HG03025 (cell line): Measurements from ENCODE around the gene BLNK.
"Not testable (repeated sequence)": the region's sequence is repeated elsewhere in the genome, so short reads cannot be mapped to it uniquely, and the experiment has no call there.

Experiments
- ATAC-seq: cut with Tn5 transposase; IDR thresholded peaks from one replicate; pipeline ENCODE4 v1.9.1; 2021; ENCODE audit warnings: mild to moderate bottlenecking, moderate library complexity; ENCODE audit not compliant: unreplicated experiment, low FRiP score

The BLNK gene

DNA sequence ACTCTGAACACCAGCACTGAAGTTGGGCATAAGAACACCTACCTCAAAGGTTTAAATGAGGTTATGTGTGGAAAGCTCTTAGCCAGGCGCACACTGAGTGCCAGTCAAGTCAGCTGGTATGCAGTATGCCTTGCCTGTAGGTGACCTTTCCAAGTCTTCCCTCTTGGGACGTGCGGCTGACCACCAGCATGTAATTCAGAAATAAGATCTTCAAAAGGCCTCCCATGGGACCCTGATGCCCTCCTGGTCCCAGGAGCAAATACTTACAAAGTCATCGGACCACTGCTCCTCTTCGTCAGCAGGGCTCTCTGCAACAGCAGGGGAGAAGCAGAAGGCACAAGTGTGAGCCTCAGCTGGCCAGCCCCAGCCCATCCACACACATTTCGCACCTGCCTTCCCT lies 40.8 kb downstream of the BLNK start:
- no peak for ATAC-seq

DNA sequence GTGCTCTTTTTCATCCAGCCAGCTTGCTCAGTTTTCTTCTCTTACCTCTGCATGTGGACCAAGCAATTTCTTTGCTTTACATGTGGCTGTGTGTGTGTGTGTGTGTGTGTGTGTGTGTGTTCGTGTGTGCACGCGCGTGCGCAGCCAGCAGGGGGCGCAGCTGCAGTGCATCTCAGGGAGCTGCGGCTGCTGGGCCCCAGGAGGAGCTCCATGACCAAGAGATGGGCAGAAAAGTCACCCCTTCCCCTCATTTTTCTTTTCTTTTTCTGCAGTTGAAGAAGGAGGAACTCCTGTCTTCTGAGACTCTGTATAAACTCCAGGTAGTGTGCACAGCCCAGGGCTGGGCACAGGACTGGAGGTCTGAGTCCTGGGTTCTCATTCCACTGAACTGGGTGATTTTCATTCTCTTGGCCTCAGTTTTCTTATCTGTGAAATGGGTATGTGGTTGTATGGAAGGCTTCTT lies 41.8 kb downstream of the BLNK start:
- no peak for ATAC-seq

DNA sequence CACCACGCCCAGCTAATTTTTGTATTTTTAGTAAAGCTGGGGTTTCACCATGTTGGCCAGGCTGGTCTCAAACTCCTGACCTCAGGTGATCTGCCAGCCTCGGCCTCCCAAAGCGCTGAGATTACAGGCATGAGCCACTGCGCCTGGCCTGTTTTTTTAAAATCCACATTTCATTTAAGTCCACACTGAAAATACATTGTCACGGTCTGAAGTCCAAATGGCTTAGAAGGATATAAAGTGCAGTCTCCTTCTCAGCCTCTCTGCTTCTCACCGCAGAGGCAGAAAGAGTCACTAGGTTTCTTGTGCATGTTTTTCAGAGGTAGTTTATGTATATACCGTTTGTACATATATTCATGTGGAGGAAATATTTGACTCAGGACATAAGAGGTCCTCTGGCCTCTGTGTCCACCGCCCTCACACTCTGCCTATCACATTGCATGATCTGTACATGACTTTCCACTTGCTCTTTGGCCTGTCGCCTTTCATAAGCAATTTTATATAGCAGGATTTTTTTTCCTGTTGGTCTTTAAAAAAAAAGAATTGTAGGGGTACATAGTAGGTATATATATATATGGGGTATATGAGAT lies 42.9 kb downstream of the BLNK start:
- ATAC-seq: no peak

DNA sequence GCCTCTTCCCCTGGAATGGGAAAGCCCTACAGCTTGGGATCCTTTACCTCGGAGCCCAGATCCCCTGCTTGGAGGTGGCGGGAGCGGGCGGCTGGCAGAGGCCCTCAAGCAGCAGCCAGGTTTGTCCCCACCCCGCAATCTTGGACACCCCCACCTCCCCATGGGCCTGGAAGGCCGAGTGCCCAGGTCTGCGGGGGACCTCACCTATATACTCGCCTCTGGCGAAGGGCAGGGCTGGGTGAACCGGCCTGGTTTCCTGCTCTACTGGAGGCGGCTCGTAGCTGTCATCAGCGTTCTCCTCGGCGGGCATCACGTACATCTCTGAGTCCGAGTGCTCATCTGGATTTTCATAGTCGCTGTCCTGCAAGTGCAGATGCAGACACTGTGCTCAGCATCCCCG lies 44.2 kb downstream of the BLNK start:
- ATAC-seq: no peak

DNA sequence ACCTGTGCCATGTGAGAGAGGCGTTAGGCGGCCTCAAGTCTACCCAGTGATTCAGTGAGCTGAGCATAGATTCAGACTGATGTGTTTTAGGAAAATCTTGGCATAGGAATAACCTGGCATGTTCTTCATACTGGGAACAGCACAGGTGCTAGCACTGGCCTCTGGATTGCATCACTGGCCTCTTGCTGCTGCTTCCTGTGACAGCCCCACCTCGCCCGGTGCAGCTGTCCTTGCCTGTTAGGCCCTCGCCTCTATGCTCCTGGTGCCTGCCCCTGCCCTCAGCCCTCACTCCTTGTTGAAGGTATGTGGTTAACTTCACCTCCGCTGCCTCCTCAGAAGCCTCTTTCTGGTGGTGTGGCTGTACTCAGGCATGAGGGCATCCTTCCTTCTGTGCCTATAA lies 46.2 kb downstream of the BLNK start:
- ATAC-seq: no peak

DNA sequence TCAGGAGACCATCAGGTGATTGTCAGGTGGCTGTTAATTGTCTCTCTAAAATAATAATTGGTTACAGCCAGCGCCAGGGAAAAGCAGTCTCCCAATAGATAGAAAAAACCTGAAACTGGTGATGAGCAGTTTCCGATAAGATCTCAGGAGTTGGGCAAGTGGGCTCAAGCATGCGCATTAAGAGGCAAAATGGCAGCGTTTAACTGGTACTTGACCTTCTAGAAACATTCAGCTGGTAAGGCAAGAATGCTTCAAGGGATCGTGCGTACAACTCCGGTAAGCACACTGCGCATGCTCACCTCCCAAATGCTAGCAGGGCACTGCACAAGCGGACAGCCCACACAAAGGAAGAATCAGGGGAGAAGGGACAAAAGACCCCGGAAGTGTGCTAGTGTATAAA lies 48.5 kb downstream of the BLNK start:
- ATAC-seq: no peak

DNA sequence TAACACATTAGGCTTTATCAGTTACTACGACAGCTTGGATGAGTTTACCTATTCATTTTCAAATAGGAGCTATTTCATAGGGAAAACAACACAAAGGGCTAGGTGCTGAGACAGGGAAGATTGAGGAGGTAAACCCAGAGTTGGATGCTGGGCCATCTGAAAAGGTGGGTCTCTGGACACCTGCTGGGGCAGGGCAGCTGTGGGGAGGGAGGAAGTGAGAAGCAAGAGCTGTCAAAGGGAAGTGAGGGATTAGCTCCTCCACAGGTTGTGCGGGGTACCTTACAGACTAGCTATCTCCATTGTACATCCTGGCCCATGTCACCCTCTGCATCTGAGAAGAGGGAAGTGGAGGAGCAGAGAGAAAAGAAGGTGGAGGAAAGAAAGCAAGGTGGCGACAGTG lies 48.9 kb downstream of the BLNK start:
- no peak for ATAC-seq

DNA sequence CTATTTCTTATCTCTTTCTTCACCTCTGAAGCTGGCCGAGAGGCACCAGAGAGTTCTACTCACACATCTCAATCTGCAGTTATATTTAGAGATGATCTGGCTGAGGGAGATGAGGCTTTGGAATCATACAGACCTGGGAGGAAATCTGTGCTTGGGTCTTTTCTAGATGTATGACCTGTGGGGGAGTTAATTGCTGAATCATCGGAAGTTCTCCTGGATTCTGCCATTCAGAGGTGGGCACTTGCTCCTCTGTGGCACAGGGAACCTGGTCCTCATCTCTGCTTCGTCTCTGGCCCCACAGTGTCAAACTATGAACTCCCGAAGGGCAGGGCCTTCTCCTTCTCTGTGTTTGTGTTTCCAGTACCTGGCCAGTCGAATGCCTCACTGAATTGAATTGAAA lies 52.5 kb downstream of the BLNK start:
- ATAC-seq: no peak

DNA sequence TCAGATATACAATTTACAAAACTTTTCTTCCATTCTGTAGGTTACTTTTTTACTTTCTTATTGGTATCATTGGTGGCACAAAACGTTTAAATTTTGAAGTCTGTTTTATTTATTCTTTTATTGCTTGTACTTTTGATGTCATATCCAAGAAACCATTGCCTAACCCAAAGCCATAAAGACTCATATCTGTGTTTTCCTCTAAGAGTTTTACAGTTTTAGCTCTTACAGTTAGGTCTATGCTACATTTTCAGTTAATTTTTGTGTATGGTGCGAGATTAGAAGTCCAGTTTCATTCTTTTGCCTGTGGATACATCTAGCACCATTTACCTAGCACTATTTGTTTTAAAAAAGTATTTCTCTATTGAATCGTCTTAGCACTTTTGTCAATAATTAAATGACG lies 53.7 kb downstream of the BLNK start:
- ATAC-seq: no peak

DNA sequence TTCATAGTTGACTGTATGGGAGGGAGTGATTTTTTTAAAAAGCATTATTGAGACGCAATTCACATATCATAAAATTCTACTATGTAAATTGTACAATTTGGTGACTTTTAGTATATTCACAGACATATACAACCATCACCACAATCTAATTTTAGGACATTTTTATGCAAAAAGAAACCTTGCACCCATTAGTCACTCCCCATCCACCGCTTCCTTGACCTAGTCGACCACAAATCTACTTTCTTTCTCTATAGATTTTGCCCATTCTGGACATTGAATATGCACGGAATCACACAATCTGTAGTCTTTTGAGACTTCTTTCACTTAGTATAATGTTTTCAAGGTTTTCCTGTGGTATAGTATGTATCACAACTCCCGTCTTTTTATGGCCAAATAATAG lies 54.6 kb downstream of the BLNK start:
- ATAC-seq: no peak

DNA sequence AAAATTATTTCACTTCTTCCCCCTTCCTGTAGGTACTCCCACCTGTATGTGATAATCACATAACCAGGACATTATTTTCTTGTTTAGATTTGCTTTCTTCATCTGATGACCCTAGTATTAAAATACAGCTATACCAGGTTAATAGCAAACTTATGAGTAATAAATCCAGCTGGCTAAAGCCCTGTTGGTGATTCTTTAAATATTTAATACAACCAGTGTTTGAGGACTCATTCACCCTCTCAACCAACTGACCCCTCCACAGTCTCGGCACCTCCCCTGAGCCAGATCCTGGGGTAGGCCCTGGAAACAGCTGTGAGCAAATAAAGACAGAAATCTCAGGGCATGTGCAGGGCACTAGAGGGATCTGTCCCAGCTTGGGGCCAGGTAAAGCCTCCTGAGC lies 58.5 kb downstream of the BLNK start:
- no peak for ATAC-seq

DNA sequence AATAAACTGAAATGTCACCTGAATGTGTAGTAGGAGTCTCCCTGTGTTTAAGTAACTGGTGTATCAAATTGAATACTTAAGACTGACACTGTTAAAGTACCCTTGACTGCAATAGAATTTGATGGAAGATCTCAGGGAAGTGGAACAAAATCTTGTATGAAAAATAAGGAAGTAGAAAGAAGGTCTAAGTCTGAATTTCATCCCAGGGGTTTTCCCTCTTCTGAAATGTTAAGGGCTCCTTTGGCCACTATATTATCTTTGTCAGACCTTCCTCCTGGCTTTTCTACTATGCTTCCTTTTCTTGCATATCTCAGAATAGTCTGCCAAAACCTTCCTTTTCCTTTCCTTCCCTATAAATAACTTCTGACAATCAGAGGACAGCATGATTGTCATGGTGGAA lies 59.6 kb downstream of the BLNK start:
- ATAC-seq: no peak

DNA sequence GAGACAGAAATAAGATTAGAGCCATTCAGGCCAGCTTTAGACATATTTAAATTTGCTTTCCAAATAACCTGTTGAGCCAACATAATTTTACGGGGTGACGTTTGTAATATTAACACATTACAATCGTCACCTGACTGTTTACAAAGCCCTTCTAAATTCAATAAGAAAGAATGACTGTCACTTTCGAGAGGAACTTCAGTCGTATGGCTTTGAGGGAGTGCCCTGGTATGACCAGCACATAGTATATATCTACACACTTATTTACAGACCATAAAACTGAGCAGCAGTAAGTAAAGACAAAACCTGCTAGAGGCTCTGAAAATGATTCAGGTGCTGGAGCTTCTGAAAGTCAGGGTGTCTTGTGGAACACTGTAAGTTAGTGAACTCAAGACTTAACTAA lies 62.4 kb downstream of the BLNK start:
- no peak for ATAC-seq

DNA sequence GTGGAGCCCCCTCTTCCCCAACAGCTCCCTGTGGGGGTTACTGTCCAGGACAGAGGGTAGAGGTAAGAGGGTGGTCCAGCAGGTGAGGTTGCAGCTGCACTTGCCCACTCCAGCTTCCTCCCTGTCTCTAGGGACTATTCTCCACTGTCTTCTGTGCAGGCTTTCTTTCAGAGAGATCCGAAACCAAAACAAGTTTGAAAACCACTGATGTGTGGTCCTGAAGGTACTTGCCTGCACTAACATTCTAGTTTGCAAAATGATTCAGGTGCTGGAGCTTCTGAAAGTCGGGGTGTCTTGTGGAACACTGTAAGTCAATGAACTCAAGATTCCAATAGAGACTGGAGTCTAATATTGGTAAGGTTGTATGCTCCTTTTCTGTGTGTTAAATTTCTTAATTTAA lies 63.1 kb downstream of the BLNK start:
- ATAC-seq: peak; percentile 54

DNA sequence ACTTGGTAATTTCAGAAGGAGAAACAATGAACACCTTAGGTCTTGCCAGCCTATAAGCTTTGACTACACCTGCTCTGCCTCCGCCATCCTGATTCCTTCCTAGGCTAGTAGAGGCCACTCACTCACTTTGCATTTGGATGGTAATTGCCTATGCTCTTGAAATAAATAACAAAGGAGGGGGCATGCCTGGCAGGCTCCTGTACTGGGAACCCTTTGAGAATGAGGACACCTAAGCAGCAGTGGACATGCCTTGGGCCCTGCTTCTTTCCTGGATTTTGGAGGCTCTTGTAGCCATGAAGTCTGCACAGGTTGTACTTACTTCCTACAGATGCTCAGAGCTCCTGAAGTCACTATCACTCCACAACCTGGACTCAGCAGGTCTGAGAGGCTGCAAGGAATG lies 65.8 kb downstream of the BLNK start:
- no peak for ATAC-seq

DNA sequence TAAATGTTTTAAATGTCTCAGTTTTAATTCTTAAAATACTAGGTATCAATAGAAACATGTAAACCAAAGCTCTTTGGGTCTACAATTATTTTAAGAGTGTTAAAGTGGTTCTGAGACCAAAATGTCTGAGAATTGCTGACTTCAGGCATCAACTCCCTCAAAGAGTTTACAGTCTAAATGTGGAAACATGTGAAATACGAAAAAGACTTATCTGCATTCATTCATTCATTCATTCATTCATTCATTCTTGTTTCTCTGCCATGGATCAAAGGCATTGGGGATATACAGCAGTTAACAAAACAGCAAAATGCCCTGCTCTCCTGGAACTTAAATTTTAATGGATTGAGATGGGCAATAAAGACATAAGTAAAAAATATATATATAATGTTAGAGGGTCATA lies 69.8 kb downstream of the BLNK start:
- no peak for ATAC-seq

DNA sequence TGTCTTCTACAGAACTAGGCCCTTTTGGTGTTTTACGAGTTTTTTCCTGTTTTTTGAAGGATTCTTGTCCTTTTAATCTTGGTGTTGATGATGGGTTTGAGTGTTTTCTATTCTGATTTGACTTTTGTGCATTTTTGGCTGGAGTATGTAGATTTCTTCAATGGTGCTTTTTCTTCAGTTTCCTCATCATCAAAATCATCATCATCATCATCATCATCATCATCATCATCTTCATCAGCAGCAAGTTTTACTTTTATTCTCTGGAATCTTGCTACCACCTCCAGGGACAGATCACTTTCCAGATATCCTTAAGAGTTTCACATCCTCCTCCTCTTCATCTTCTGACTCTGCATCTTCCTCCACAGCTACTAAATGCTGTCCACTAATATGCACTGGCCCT lies 81.9 kb downstream of the BLNK start:
- not testable (repeated sequence) for ATAC-seq

DNA sequence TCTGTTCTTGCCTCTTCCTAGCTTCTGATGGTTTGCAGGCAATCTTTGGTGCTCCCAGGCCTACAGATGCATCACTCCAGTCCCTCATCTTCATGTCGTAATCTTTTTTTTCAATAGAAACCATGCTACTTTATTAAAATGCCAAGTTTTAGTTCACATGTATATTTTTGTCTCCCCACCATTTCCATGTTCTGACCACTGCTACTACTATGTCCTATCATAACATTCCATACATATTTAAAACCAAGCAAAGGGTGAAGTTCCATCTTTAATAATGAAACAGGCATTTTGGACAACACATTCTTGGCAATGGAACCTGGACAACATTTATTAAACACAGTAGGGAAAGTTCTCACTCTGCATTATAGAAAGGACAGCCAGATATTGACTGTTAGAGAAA lies 82.5 kb downstream of the BLNK start:
- ATAC-seq: no peak

DNA sequence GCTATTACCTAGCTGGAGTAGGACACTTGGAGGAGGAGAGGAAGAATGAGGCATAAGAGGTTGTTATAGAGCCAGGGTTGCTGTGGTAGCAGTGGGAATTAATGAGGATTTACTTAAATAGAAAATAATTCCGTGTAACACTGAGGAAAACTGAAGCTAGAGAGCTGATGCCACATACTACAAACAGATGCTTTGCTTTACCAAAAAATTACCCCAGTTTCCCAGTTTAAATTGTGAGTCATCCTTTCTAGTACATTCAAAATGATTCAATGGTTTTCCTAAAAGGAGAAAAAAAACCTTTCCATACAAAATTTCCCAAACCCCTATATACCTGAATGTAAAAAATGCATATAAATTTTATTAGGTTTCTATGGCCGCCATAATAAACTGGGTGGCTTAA lies 82.9 kb downstream of the BLNK start:
- no peak for ATAC-seq

DNA sequence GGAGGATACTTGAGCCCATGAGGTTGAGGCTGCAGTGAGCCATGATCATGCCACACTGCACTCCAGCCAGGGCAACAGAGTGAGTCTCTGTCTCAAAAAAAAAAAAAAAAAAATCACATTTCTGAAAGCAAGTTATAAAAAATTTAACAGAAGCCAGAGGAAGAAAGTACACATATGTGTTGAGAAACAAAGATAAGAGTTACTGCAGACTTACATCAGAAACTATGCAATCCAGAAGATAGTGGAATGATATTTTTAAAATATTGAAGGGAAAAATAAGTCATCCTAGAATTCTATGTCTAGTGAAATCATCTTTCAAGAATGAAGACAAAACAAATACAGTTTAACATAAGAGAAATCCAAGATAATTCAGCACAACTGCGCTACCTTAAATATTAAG lies 94.4 kb downstream of the BLNK start:
- ATAC-seq: no peak

DNA sequence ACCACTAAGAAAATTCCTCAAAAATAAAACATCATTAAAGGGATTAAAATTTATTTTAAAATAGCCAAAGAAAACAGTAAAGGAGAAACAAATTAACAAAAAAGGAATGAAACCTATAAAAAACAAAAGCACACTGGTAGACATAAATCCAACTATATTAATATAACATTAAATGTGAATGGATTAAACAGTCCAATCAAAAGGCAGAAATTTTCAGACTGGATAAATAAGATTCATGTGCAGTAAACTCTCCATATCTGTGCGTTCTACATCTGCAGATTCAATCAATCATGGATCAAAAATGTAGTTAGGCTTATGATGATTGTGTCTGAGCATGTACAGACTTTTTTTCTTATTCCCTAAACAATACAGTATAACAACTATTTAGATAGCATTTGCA lies 98.7 kb downstream of the BLNK start:
- no peak for ATAC-seq

DNA sequence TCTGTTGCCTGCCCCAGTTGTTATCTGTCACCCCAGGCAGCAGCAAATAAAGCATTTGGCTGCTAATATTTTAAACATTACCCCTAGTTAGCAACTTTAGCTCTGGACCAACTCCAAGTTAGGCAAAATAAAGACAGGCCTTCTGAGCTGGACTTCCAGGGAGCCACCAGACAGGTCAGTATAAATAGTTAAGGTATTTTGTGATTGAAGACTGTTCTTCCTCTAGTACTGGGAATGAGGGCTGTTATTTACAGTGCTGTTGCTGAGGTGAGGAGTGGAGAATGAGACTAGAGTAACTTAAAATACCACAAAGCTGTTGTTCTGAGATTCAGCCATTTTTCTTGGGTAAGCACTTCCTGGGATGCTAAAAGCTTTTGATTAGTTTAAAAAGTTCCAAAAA lies 101.1 kb downstream of the BLNK start:
- no peak for ATAC-seq

DNA sequence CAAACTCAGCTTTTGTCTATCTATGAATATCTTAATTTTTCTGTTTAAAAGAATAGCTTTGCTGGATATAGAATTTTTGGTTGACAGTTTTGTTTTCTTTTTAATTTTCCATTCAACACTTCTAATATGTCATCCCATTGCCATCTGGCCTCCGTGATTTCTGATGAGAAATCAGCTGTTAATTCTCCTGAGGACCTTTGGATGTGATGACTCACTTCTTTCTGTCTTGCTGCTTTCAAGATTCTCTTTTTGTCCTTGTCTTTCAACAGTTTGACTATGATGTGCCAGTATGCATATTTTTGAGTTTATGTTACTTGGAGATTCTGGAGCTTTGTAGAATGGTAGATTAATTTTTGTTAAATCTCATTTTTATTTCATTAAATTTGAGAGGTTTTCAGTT lies 102.8 kb downstream of the BLNK start:
- ATAC-seq: no peak
